GM12891 (cell line): Measurements from ENCODE around the gene SLC38A7.

Experiments used
- POLR2A ChIP-seq: IDR thresholded peaks from 2 replicates; pipeline ENCODE4 v1.6.1; 2011; ENCODE audit warnings: low read depth, low read length, control low read depth
- POLR2AphosphoS5 ChIP-seq: IDR thresholded peaks from 2 replicates; pipeline ENCODE4 v1.6.1; 2011; ENCODE audit warnings: low read depth, low read length, control low read depth
- SPI1 ChIP-seq: IDR thresholded peaks from 2 replicates; pipeline ENCODE4 v1.6.1; 2011; ENCODE audit warnings: low read depth, low read length, control low read depth
- TAF1 ChIP-seq: IDR thresholded peaks from 2 replicates; pipeline ENCODE4 v1.6.1; 2011; ENCODE audit warnings: low read depth, low read length, control low read depth

- TF ChIP-seq POLR2AphosphoS5, result no peak
- no peak for TF ChIP-seq POLR2A
- TF ChIP-seq SPI1, result no peak
- TF ChIP-seq TAF1, result no peak
Measured at GRCh38 chr16:58678716-58679115, 5.9 kb downstream of the SLC38A7 start.
